NCI-H446 (cell line): Measurements from ENCODE around the gene ERGIC1.
"Not testable (repeated sequence)": the region's sequence is repeated elsewhere in the genome, so short reads cannot be mapped to it uniquely, and the experiment has no call there.

Experiments
- DNase-seq, 2 experiments: peaks; one replicate each; lab custom pipeline; 2025; lab: John Stamatoyannopoulos, UW

Gene ERGIC1

GRCh38 chr5:172830275-172830799 lies 3.7 kb upstream of the ERGIC1 start:
- no peak for DNase-seq

- no peak for DNase-seq
Measured at GRCh38 chr5:172830876-172831662, 3.0 kb upstream of the ERGIC1 start.

DNA sequence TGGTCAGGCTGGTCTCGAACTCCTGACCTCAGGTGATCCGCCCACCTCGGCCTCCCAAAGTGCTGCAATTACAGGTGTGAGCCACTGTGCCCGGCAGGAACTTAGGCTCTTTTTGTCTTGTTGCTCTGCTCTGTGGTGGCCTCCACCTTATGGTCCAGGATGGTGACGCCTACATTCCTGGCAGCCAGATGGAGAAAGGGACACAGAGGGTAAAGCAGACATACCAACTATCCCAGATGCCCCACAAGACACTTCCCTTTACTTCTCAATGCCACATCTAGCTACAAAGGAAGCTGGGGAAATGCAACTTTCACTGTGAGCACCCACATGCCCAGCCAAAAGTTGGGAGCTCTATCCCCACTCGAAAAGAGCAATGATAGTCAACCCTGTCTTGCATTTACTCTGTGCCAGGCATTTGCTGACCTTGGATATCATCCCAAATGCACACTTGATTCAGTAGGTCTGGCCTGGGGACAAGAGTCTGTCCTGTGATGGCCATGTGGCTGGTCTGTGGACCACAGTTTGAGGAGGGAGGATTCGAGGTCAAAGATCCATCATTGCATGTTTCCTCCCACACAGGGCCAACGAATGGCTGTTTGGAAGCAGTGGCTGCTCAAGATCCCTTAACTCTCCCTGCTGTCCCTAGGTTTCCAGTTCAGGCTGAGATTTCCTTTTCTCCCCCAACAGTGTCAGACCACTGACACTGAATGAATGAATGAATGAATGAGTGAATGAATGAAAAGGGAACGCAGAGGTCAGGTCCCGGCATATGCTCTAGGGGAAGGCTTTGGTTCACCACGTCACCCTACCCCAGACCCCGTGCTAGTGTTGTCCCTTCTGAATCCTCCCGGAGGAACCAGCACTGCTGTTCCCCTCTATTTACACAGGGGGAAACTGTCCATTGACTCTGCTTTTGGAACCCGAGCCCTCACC lies 1.4 kb upstream of the ERGIC1 start:
- DNase-seq, result no peak

DNA sequence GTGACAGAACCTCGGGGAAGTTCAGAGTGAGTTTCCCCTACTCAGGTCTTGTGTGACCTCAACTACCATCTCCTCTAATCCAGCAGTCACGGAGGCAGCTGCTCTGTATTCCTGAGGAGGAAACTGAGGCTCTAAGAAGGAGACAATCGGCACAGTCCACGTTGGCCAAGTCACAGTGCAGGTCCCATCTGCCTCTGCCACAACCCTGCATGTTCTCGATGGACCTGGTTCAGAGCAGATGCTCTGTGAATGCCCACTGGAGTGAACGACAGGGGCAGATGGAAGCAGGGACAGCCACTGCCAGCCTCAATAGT lies 722 bp upstream of the ERGIC1 start:
- no peak for DNase-seq

DNA sequence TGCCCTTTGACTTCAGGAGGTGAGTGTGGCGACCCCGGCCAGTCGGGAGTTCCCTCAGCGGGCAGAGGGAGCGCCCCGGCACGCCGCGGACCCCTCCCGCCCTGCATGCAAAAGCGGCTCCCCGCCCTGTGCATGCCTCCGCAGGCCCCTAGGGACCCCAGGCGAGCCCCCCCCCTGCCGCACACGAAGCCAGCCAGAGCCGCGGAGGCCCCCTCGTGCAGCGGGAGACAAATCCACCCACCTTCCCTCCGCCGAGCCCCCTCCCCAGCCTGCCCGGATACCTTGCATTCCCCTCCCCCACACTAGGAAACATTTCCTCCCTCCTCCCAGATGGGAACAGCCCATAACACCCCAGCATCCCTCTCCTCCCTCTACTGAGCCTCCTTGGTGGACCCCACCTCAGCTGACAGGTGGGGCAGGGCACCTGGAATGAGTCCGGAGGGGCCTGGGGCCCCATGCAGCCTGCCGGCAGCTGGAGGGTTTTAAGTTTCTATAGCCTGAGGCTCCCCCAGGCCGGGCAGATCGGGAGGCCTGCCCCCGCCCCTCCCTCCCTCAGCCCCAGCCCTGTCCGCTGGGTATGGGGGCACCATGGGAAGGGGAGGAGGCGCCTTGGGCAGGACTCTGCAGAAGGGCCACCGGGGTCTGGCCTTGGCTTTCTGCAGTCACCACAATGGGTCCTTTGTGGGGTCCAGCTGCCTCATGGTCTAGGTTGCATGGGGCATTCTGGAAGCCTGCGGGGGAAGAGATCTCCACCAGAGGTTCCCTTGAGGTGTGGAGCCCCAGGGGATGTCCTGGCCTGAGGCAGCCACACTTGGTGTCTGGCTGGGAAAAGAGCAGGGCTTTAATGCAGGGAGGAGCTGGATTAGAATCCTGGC lies 601 bp downstream of the ERGIC1 start:
- no peak for DNase-seq

DNA sequence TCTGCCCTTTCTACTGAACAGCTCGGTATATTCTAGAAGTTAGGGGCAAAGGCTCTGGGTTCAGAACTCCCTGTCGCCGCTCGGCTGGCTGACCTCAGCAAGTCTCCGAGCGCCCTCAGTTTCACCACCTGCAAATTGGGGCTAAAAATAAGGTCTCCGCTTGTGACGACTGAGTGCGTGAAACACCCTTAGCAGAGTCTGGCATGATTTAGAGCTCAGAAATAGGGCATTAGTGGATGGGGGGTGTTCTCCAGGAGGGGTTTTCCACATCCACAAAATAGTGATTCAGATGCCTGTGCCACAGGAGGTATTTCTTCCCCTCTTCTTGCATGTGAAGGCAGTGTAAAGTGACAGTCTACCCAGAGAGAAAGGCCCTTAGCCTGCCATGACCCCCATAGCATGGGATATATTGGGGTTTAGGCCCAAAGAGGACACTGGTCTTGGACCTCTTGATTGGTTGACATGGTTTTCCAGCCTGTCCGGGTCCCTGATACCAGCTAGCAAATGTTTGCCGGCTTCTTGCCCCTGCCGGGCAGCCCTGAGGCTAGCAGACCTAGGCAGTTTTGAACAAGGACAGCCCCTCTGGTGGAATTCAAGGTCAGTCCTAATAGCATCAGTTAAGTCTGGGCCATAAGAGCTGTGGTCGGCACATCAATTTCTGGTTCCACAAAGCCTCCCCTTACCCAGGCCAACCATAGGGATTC lies 1.4 kb downstream of the ERGIC1 start:
- DNase-seq, result no peak

GRCh38 chr5:172835994-172836356 lies 1.9 kb downstream of the ERGIC1 start:
- DNase-seq, result no peak

- DNase-seq, result no peak
Measured at GRCh38 chr5:172837640-172838039, 3.6 kb downstream of the ERGIC1 start.

GRCh38 chr5:172838151-172838875 lies 4.3 kb downstream of the ERGIC1 start:
- DNase-seq, result no peak

- no peak for DNase-seq
Measured at GRCh38 chr5:172839669-172840431, 5.8 kb downstream of the ERGIC1 start.

- DNase-seq, result no peak
Measured at GRCh38 chr5:172840432-172841154, 6.5 kb downstream of the ERGIC1 start.

DNA sequence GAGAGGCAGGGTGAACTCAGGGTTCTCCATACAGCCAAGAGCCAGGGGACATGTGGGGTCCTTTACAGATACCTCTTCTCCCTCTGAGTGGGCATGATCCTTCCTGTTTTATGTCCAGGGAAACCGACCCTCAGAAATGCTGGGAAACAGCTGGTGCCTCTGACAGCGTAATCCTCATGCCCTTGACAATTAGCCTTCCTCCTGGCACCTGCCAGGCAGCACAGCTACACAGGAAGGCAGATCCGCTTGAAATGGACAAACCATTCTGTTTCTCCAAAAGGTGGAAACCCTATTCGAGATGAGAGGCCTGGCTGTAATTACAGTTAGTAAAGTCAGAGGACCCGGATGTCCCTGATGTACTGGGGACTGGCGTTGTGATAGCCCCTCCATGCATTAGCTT lies 7.2 kb downstream of the ERGIC1 start:
- DNase-seq, result no peak

- DNase-seq, result no peak
Measured at GRCh38 chr5:172843825-172844576, 9.9 kb downstream of the ERGIC1 start.

GRCh38 chr5:172844577-172844838 lies 10.5 kb downstream of the ERGIC1 start:
- DNase-seq, result no peak

DNA sequence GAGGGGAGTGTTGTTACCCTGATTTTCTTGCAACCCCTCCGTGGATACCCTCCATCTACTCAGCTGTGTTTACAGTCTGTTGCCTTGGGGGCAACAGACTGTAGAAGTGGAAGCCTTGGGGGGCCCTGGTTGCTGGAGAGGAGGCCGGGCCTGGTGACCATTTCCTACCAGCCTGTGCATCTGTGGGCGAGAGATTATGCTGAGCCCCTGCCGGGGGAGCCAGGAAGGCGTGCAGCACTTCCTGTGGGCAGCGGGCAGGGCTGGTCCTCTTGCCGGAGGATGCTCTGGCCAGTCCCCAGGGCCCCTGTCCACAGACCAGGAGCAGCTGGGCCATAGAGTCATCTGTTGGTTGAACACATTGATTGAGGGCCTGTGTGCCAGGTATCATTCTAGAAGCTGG lies 11.1 kb downstream of the ERGIC1 start:
- DNase-seq, result no peak

DNA sequence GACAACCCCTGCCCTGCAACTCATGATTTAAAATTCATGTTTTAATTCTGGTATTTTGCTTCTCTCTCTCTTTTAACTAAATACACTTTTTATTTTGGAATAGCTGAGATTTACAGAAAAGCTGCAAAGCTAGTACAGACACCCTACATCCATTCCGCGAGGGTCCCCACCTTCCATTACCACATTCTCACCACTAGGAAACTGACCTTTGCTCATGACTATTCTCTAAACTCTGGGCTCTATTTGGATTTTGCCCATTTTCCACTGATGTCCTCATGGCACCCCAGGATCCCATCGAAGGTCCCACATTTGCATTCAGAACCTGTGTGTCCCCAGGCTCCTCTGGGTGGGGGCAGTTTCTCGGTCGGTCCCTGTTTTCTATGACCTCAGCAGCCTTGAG lies 11.5 kb downstream of the ERGIC1 start:
- DNase-seq, result no peak

DNA sequence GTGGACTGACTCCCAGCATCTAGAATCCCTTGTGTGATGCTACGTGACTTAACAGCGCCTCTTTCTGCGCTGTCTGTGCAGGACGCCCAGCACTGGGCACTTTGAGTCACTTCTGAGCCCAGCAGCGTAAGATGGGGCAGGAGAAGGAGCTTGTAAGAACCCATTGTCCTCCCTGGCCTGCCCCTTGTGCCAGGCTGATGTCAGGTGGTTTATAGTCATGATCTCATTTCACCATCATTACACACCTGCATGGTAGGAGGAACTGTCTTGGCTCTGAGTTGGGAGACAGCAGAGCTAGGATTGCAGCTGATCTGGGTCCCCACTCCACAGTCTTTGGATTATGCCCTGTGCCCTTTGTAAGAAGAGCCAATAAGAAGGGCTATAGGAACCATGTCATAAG lies 12.2 kb downstream of the ERGIC1 start:
- no peak for DNase-seq

DNA sequence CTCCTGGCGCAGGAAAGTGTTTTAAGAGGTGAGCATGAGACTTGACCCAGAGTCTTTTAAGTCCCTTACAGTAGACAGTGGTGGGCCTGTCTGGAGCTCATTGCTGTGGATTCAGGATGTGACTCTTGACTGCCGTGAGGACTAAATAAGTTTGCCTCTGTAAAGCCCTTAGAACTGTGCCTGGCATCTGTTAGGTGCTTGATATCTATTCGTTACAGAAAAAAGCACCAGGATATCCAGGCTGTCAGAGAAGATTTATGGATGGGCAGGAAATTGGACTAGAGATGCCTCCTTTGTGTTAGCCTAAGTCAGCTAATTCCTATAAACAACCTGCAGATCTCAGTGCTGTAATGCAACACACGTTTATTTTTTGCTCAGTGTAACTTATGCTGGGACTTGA lies 12.6 kb downstream of the ERGIC1 start:
- DNase-seq, result no peak

DNA sequence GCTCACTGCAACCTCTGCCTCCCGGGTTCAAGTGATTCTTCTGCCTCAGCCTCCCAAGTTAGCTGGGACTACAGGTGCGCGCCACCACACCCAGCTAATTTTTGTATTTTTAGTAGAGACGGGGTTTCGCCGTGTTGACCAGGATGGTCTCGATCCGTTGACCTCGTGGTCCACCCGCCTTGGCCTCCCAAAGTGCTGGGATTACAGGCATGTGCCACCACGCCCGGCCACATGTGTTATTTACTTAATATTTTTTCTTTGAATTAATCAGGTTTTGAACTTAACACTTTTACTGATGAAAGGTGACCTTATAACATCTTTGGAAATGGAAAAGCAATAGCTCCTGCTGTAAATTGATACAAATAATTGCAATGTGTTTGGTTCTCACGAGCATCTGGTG lies 13.5 kb downstream of the ERGIC1 start:
- not testable (repeated sequence) for DNase-seq
